22Rv1 (cell line): ENCODE results near the gene SLC1A2.
A peak's percentile ranks its signal among the peaks of the same experiment; 100 is the strongest.

Experiments used
- H3K27ac ChIP-seq: fragments of 450-650 bp; 2 replicates; pipeline ENCODE4 v1.5.1; 2017
- CTCF ChIP-seq: fragments of 450-650 bp; IDR thresholded peaks from 2 replicates; pipeline ENCODE4 v1.5.1; 2017; ENCODE audit warnings: mild to moderate bottlenecking
- ZFX ChIP-seq: fragments of 450-650 bp; IDR thresholded peaks from 2 replicates; pipeline ENCODE4 v1.6.1; 2017; ENCODE audit warnings: antibody characterized with exemption, borderline replicate concordance

Gene SLC1A2

GRCh38 chr11:35414311-35414710 lies 5.0 kb downstream of the SLC1A2 start:
- TF ChIP-seq ZFX, result no peak
- TF ChIP-seq CTCF, result no peak
- no peak overlapping the region for H3K27ac ChIP-seq

- no peak overlapping the region for H3K27ac ChIP-seq
- no peak for TF ChIP-seq CTCF
- TF ChIP-seq ZFX, result no peak
Measured at GRCh38 chr11:35413598-35413997, 5.8 kb downstream of the SLC1A2 start.

GRCh38 chr11:35412285-35412684 lies 7.1 kb downstream of the SLC1A2 start:
- TF ChIP-seq CTCF (peak; percentile 53), ZFX (no peak)
- H3K27ac ChIP-seq, result no peak overlapping the region

- H3K27ac ChIP-seq, result no peak overlapping the region
- TF ChIP-seq ZFX (no peak), CTCF (no peak)
Measured at GRCh38 chr11:35407041-35407440, 12.3 kb downstream of the SLC1A2 start.

GRCh38 chr11:35404388-35404775 lies 15.0 kb downstream of the SLC1A2 start:
- TF ChIP-seq ZFX (no peak), CTCF (peak; percentile 81)
- H3K27ac ChIP-seq, result no peak overlapping the region

- no peak overlapping the region for H3K27ac ChIP-seq
Measured at GRCh38 chr11:35403765-35404387, 15.5 kb downstream of the SLC1A2 start.

More at GRCh38 chr11:35403765-35404387, 15.5 kb downstream of the SLC1A2 start:
- TF ChIP-seq CTCF, result no peak
- no peak for TF ChIP-seq ZFX
